Neural progenitor cell (in vitro differentiated cells): Measurements from ENCODE around the gene MGRN1. TPM values are rescaled to one million over a fixed set of nuclear protein-coding genes. Genes with fewer than 3 reads are reported as not detected.

Source experiments
- DNase-seq: peaks from one replicate; pipeline ENCODE4 v3.0.0-alpha.2; 2016; ENCODE audit warnings: low spot score
- H2AFZ ChIP-seq: fragments of 200-600 bp; sonication (generic); replicated peaks from 2 replicates; pipeline ENCODE4 v1.6.1; 2016; ENCODE audit warnings: antibody characterized with exemption
- H3F3A ChIP-seq: fragments of 200-600 bp; sonication (generic); 2 replicates; pipeline ENCODE4 v1.6.1; 2016; ENCODE audit warnings: antibody characterized with exemption, low read depth
- H3K27ac ChIP-seq: fragments of 200-600 bp; sonication (generic); 2 replicates; pipeline ENCODE4 v1.5.1; 2016; ENCODE audit warnings: mild to moderate bottlenecking
- H3K27me3 ChIP-seq: fragments of 200-600 bp; sonication (generic); 2 replicates; pipeline ENCODE4 v1.6.1; 2016; ENCODE audit warnings: mild to moderate bottlenecking, moderate library complexity
- H3K36me3 ChIP-seq: fragments of 200-600 bp; sonication (generic); 2 replicates; pipeline ENCODE4 v1.5.1; 2016
- H3K4me1 ChIP-seq: fragments of 200-600 bp; sonication (generic); 2 replicates; pipeline ENCODE4 v1.6.1; 2016; ENCODE audit warnings: mixed run types
- H3K4me2 ChIP-seq: fragments of 200-600 bp; sonication (generic); 2 replicates; pipeline ENCODE4 v1.6.1; 2016
- H3K4me3 ChIP-seq: fragments of 200-600 bp; sonication (generic); 2 replicates; pipeline ENCODE4 v1.5.1; 2016
- H3K79me2 ChIP-seq: fragments of 200-600 bp; sonication (generic); 2 replicates; pipeline ENCODE4 v1.6.1; 2016; ENCODE audit warnings: low read depth
- H3K9ac ChIP-seq: fragments of 200-600 bp; sonication (generic); 2 replicates; pipeline ENCODE4 v1.6.1; 2016
- H3K9me3 ChIP-seq: fragments of 200-600 bp; sonication (generic); 2 replicates; pipeline ENCODE4 v1.5.1; 2016; ENCODE audit warnings: low read depth
- H4K20me1 ChIP-seq: fragments of 200-600 bp; sonication (generic); 2 replicates; pipeline ENCODE4 v1.6.1; 2016; ENCODE audit warnings: low read depth
- H3K27ac Mint-ChIP-seq: 3 replicates; pipeline ENCODE4 v1.8.0; 2021; ENCODE audit warnings: mixed read lengths
- H3K27me3 Mint-ChIP-seq: 2 replicates; pipeline ENCODE4 v1.8.0; 2022; ENCODE audit warnings: low read depth, mild to moderate bottlenecking, inconsistent platforms, moderate library complexity, mixed read lengths; ENCODE audit not compliant: insufficient read depth
- H3K36me3 Mint-ChIP-seq: 3 replicates; pipeline ENCODE4 v1.8.0; 2021; ENCODE audit warnings: mixed read lengths
- H3K4me1 Mint-ChIP-seq: 3 replicates; pipeline ENCODE4 v1.8.0; 2021; ENCODE audit warnings: mixed read lengths
- H3K4me3 Mint-ChIP-seq: 3 replicates; pipeline ENCODE4 v1.8.0; 2021; ENCODE audit warnings: mild to moderate bottlenecking, moderate library complexity, mixed read lengths
- H3K9me3 Mint-ChIP-seq: 3 replicates; pipeline ENCODE4 v1.8.0; 2020; ENCODE audit warnings: mixed read lengths
- CTCF ChIP-seq: fragments of 200-600 bp; sonication (generic); IDR thresholded peaks from 2 replicates; pipeline ENCODE4 v1.5.1; 2017; ENCODE audit warnings: antibody characterized with exemption, mild to moderate bottlenecking
- EZH2 ChIP-seq: fragments of 200-600 bp; sonication (generic); IDR thresholded peaks from 2 replicates; pipeline ENCODE4 v1.6.1; 2017; ENCODE audit warnings: antibody characterized with exemption, mild to moderate bottlenecking, moderate library complexity
- EZH2phosphoT487 ChIP-seq: fragments of 200-600 bp; sonication (generic); IDR thresholded peaks from 2 replicates; pipeline ENCODE4 v1.6.1; 2017; ENCODE audit warnings: antibody characterized with exemption
- total RNA-seq: library from RNA; depleted of rRNA; stranded (reverse); fragments of >200 nt; gene quantifications from 2 replicates; pipeline ENCODE4 v1.2.3, GENCODE V29; 2015; ENCODE audit warnings: low replicate concordance

The MGRN1 gene
- total RNA-seq, 1 donor from 2014 or later: 17.5 TPM

GRCh38 chr16:4683255-4684057 is 58.8 kb downstream of the MGRN1 start:
- peaks cover 4% of the 10 kb centered on the region for H3K36me3 Mint-ChIP-seq
- Histone ChIP-seq H2AFZ (no peak overlapping the region), H3K9ac (no peak overlapping the region), H3K4me2 (no peak overlapping the region), H3K9me3 (no peaks in the 10 kb centered on the region), H3K79me2 (no peaks in the 10 kb centered on the region), H3K4me1 (no peaks in the 10 kb centered on the region), H4K20me1 (no peaks in the 10 kb centered on the region), H3K36me3 (no peaks in the 10 kb centered on the region), H3K4me3 (no peak overlapping the region), H3F3A (no peaks in the 10 kb centered on the region), H3K27me3 (no peaks in the 10 kb centered on the region), H3K27ac (no peak overlapping the region)
- no peak overlapping the region for H3K27ac Mint-ChIP-seq
- H3K4me1 Mint-ChIP-seq: no peaks in the 10 kb centered on the region
- no peaks in the 10 kb centered on the region for H3K9me3 Mint-ChIP-seq
- no peak for TF ChIP-seq CTCF
- TF ChIP-seq EZH2phosphoT487: no peak
- TF ChIP-seq EZH2: no peak
- H3K4me3 Mint-ChIP-seq: no peak overlapping the region
- peaks cover 2% of the 10 kb centered on the region for H3K27me3 Mint-ChIP-seq
- DNase-seq: no peak

GRCh38 chr16:4684058-4684715 is 59.6 kb downstream of the MGRN1 start:
- Histone ChIP-seq H3K36me3 (no peaks in the 10 kb centered on the region), H3K9ac (no peak overlapping the region), H3K4me3 (no peak overlapping the region), H3K9me3 (no peaks in the 10 kb centered on the region), H3K27me3 (no peaks in the 10 kb centered on the region), H4K20me1 (no peaks in the 10 kb centered on the region), H3K27ac (no peak overlapping the region), H2AFZ (no peak overlapping the region), H3K79me2 (no peaks in the 10 kb centered on the region), H3F3A (no peaks in the 10 kb centered on the region), H3K4me2 (no peak overlapping the region), H3K4me1 (no peaks in the 10 kb centered on the region)
- Mint-ChIP-seq H3K9me3 (no peaks in the 10 kb centered on the region), H3K4me1 (no peaks in the 10 kb centered on the region), H3K27ac (no peak overlapping the region), H3K36me3 (peaks cover 4% of the 10 kb centered on the region), H3K4me3 (no peak overlapping the region), H3K27me3 (peaks cover 2% of the 10 kb centered on the region)
- no peak for TF ChIP-seq EZH2phosphoT487
- no peak for TF ChIP-seq CTCF
- DNase-seq: no peak

DNA sequence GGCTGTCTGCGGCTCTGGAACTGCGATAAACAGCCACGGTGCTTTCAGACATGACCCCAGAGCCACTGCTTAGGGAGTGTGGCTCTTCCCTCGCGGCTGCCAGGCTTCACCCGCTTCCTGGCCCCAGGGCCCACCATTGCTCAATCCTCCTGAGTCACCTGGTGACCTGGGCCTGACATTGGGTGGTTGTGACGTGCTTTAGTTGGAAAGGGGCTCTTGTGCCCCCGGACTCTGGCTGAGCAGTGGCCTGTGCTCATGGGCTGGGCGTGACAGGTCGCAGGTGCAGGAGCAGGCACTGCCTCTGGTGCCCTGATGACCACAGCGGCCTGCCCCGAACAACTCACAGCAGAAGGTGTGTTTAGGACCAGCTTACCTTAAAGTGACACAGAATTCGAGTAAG is 60.1 kb downstream of the MGRN1 start:
- Histone ChIP-seq H3K27me3 (no peaks in the 10 kb centered on the region), H3K27ac (no peak overlapping the region), H2AFZ (no peak overlapping the region), H3K4me1 (no peaks in the 10 kb centered on the region), H3K79me2 (no peaks in the 10 kb centered on the region), H3F3A (no peaks in the 10 kb centered on the region), H3K9me3 (no peaks in the 10 kb centered on the region), H3K36me3 (no peaks in the 10 kb centered on the region), H3K4me2 (no peak overlapping the region), H3K4me3 (no peak overlapping the region), H3K9ac (no peak overlapping the region), H4K20me1 (no peaks in the 10 kb centered on the region)
- no peak for TF ChIP-seq EZH2
- TF ChIP-seq CTCF: no peak
- TF ChIP-seq EZH2phosphoT487: no peak
- no peak for DNase-seq
- peaks cover 4% of the 10 kb centered on the region for H3K36me3 Mint-ChIP-seq
- H3K27ac Mint-ChIP-seq: no peak overlapping the region
- H3K4me3 Mint-ChIP-seq: no peak overlapping the region
- no peaks in the 10 kb centered on the region for H3K4me1 Mint-ChIP-seq
- no peaks in the 10 kb centered on the region for H3K9me3 Mint-ChIP-seq
- H3K27me3 Mint-ChIP-seq: peaks cover 4% of the 10 kb centered on the region
